HepG2 (cell line): ENCODE results near the gene SENP5. TPM values are rescaled to one million over a fixed set of nuclear protein-coding genes. Genes with fewer than 3 reads are reported as not detected.
A peak's percentile ranks its signal among the peaks of the same experiment; 100 is the strongest.

ENCODE experiments used
- ARID3A ChIP-seq: IDR thresholded peaks from 2 replicates; pipeline ENCODE4 v1.6.1; 2012; ENCODE audit warnings: low read depth, low read length, improper control_type of control experiment
- ARNT ChIP-seq: fragments of 450-650 bp; IDR thresholded peaks from 2 replicates; pipeline ENCODE4 v1.6.1; 2017
- CBX5 ChIP-seq: sonication (generic); formaldehyde crosslinking; IDR thresholded peaks from 2 replicates; pipeline ENCODE4 v1.4.0; 2020; ENCODE audit warnings: missing genetic modification reagents, borderline replicate concordance
- HIVEP1 ChIP-seq: sonication (generic); formaldehyde crosslinking; IDR thresholded peaks from 2 replicates; pipeline ENCODE4 v1.4.0; 2020; ENCODE audit warnings: mild to moderate bottlenecking, missing genetic modification reagents
- MBNL3 ChIP-seq: fragments of 250-450 bp; sonication (Bioruptor Pico); conservative IDR thresholded peaks from 2 replicates; pipeline ENCODE4 v1.8.0; 2022; ENCODE audit warnings: mild to moderate bottlenecking, inconsistent platforms
- NFYC ChIP-seq: IDR thresholded peaks from 2 replicates; pipeline ENCODE4 v1.6.1; 2016; ENCODE audit warnings: missing genetic modification reagents, missing compliant biosample characterization
- SMC3 ChIP-seq: IDR thresholded peaks from 2 replicates; pipeline ENCODE4 v1.6.1; 2011; ENCODE audit warnings: low read length, improper control_type of control experiment
- SP5 ChIP-seq: IDR thresholded peaks from 2 replicates; pipeline ENCODE4 v1.6.1; 2016; ENCODE audit warnings: low read depth, borderline replicate concordance
- TAF15 ChIP-seq: fragments of 200-400 bp; formaldehyde crosslinking; IDR thresholded peaks from one replicate; pipeline ENCODE4 v1.6.1; 2018; ENCODE audit warnings: mild to moderate bottlenecking, low read depth, low read length; ENCODE audit not compliant: poor library complexity, severe bottlenecking
- TOE1 ChIP-seq: sonication (generic); formaldehyde crosslinking; IDR thresholded peaks from 2 replicates; pipeline ENCODE4 v1.4.0; 2020; ENCODE audit warnings: mild to moderate bottlenecking, missing genetic modification reagents
- ZBTB2 ChIP-seq: sonication (generic); formaldehyde crosslinking; IDR thresholded peaks from 2 replicates; pipeline ENCODE4 v1.8.0; 2022; ENCODE audit warnings: low read depth, missing genetic modification reagents
- ZBTB26 ChIP-seq: IDR thresholded peaks from 2 replicates; pipeline ENCODE4 v1.6.1; 2016; ENCODE audit warnings: missing compliant biosample characterization, missing genetic modification reagents, borderline replicate concordance
- ZFP36L1 ChIP-seq: sonication (generic); formaldehyde crosslinking; IDR thresholded peaks from 2 replicates; pipeline ENCODE4 v1.8.0; 2022; ENCODE audit warnings: mild to moderate bottlenecking, missing genetic modification reagents, moderate library complexity
- ZKSCAN8 ChIP-seq: IDR thresholded peaks from 2 replicates; pipeline ENCODE4 v1.6.1; 2016; ENCODE audit warnings: borderline replicate concordance, missing genetic modification reagents, missing compliant biosample characterization
- ZMAT5 ChIP-seq: sonication (generic); formaldehyde crosslinking; IDR thresholded peaks from 2 replicates; pipeline ENCODE4 v1.5.0; 2020; ENCODE audit warnings: mild to moderate bottlenecking, low read depth, missing genetic modification reagents, borderline replicate concordance
- ZNF17 ChIP-seq: sonication (generic); formaldehyde crosslinking; IDR thresholded peaks from 2 replicates; pipeline ENCODE4 v1.5.0; 2020; ENCODE audit warnings: mild to moderate bottlenecking, missing genetic modification reagents
- ZNF234 ChIP-seq: sonication (generic); formaldehyde crosslinking; conservative IDR thresholded peaks from 2 replicates; pipeline ENCODE4 v1.5.1; 2020; ENCODE audit warnings: mild to moderate bottlenecking, missing genetic modification reagents
- ZNF296 ChIP-seq: sonication (generic); formaldehyde crosslinking; conservative IDR thresholded peaks from 2 replicates; pipeline ENCODE4 v1.5.0; 2020; ENCODE audit warnings: mild to moderate bottlenecking, missing genetic modification reagents
- ZNF430 ChIP-seq: sonication (generic); formaldehyde crosslinking; IDR thresholded peaks from 2 replicates; pipeline ENCODE4 v1.9.0; 2021; ENCODE audit warnings: mild to moderate bottlenecking, missing genetic modification reagents
- ZNF432 ChIP-seq: sonication (generic); formaldehyde crosslinking; IDR thresholded peaks from 2 replicates; pipeline ENCODE4 v1.5.0; 2020; ENCODE audit warnings: missing genetic modification reagents, mild to moderate bottlenecking, borderline replicate concordance
- polyA plus RNA-seq, 8 experiments: library from polyadenylated mRNA; depleted of rRNA in 3 of 8; stranded (reverse) in 7 of 8; unstranded in 1 of 8; fragments of >200 nt; fragmentation: Illumina TruSeq in 4 of 8; extraction: Trizol in 4 of 8; gene quantifications; 2 replicates each; pipeline versions ENCODE4 v1.2.1 to v1.2.3, GENCODE V29; 2011 to 2016; ENCODE audit warnings: low read depth in 4 of 8, missing spikeins in 1 of 8, mixed read lengths in 1 of 8; ENCODE audit not compliant: insufficient read depth in 1 of 8
- total RNA-seq, 5 experiments: library from RNA; depleted of rRNA; stranded (reverse); fragments of >200 nt; fragmentation: Illumina TruSeq; extraction: Trizol; gene quantifications; 2 replicates each; pipeline ENCODE4 v1.2.3, GENCODE V29; 2016; ENCODE audit warnings: low read depth in 1 of 5
- TF ChIP-seq, protein P1 (sequence below): sonication (generic); formaldehyde crosslinking; IDR thresholded peaks from 2 replicates; pipeline ENCODE4 v1.9.0; 2022; ENCODE audit warnings: low read depth, missing genetic modification reagents

Gene SENP5
- total and polyA plus RNA-seq, 2 of the 13 experiments (the other 11 are each of a cell fraction or from before 2014, with no cell fraction given) = 17.6 to 30.9 TPM

DNA sequence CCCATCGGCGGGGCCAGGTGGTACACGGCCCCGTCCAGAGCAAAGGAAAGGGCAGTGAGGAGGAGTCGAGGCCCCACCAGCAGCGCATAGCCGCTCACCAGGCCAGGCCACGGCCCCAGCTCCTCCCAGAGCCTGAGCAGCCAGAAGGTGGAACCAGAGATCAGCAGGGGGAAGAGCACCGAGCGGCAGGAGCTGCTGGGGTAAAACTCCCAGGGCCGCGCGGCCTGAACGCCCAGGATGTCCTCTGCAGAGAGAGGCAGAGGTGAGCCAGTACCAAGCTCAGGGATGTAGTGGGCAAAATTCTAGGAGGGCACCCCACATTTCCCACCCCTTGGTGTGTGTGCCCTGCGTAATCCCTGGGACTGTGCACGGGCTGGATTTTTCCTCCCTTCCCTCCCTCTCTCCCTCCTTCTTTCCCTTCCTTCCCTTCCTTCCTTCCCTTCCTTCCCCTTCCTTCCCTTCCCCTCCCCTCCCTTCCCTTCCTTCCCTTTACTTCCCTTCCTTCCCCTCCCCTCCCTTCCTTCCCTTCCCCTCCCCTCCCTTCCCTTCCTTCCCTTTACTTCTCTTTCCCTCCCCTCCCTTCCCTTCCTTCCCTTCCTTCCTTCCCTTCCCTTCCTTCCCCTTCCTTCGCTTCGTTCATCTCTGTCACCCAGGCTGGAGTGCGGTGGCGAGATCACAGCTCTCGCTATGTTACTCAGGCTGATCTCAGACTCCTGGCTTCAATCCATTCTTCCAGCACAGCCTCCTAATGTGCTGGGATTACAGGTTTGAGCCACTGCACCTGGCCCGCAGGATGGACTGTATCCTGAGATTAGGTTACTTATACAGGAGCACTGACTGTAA lies 80.9 kb downstream of the SENP5 start (continued):
- TF ChIP-seq TAF15 (no peak), NFYC (no peak), TOE1 (CRISPR knock-in tag) (no peak), ARID3A (no peak), ZNF432 (CRISPR knock-in tag) (no peak), ZBTB2 (CRISPR knock-in tag) (no peak), ZNF296 (CRISPR knock-in tag) (no peak), ZMAT5 (CRISPR knock-in tag) (no peak), ZNF234 (CRISPR knock-in tag) (no peak), SP5 (CRISPR knock-in tag) (no peak; the same call in 1 of the 2 replicates), HIVEP1 (CRISPR knock-in tag) (no peak), CBX5 (CRISPR knock-in tag) (no peak), ARNT (no peak), MBNL3 (no peak), ZKSCAN8 (CRISPR knock-in tag) (no peak), ZNF430 (CRISPR knock-in tag) (no peak), ZNF17 (CRISPR knock-in tag) (no peak), ZFP36L1 (CRISPR knock-in tag) (no peak), ZBTB26 (no peak), SMC3 (peak; percentile 36; the same call in 1 of the 2 replicates)
- TF ChIP-seq, protein P1, sequence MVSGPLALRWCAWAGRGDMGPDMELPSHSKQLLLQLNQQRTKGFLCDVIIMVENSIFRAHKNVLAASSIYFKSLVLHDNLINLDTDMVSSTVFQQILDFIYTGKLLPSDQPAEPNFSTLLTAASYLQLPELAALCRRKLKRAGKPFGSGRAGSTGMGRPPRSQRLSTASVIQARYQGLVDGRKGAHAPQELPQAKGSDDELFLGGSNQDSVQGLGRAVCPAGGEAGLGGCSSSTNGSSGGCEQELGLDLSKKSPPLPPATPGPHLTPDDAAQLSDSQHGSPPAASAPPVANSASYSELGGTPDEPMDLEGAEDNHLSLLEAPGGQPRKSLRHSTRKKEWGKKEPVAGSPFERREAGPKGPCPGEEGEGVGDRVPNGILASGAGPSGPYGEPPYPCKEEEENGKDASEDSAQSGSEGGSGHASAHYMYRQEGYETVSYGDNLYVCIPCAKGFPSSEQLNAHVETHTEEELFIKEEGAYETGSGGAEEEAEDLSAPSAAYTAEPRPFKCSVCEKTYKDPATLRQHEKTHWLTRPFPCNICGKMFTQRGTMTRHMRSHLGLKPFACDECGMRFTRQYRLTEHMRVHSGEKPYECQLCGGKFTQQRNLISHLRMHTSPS (CRISPR knock-in tag) = peak; percentile 41; the same call in 1 of the 2 replicates
